Measurements from ENCODE around the gene TTBK2. TPM values are rescaled to one million over a fixed set of nuclear protein-coding genes. Genes with fewer than 3 reads are reported as not detected.
"Not testable (repeated sequence)": the region's sequence is repeated elsewhere in the genome, so short reads cannot be mapped to it uniquely, and the experiment has no call there.

TTBK2 gene
- 10 to 100 TPM; 14.0 to 21.9 TPM for total RNA-seq

DNA sequence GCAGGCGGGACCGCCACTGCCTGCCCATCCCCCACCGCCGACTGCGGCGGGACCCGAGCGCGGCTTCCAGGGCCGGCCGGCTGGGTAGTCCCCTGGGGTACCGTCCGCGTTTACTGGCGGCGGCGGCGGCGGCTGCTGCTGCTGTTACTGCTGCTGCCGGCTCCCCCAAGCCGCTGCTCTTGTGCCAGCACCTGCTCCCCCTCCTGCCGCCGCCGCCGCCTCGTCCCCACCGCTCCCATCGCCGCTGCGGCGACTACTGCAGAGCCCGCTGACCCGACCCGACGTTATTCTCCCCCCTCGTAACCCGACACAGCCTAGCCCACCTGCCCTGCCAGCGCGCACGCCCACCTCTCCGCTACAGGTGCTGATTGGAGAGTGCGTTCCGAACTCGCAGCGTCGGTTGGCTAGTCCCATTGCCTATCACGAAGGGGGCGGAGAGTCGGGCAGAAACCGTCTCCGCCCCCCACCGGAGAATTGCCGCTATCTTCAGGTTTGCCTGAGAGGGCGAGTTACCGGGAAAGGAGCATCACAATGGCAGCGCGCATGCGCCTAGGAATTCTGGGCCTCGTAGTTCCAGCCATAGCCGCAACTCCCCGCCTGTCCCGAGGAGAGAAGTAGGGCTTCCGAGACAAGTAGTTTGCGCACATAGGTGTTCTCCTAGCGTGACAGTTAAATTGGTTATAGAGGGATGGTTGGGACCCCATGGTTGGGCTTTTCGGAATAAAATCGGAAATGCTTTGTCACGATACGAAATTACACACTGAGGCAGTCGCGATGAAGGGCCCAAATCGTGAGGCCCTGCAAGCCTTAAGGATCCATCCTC, at the start of gene TTBK2:
Gene TTBK2 (minus strand): TSS at position 260 of the 823 bp plus-strand sequence. CDS start 42,161 bp downstream, outside the sequence.
- Mint-ChIP-seq H3K27ac (peak within 1 kb of the TSS; percentile 82 to 93), H3K4me3 (peak within 1 kb of the TSS; percentile 91), H3K4me1 (ENCODE audit: low read depth in 2 of 2) (peaks cover 22 to 28% of the 10 kb centered on the region in 2 donors), H3K9me3 (no peaks in the 10 kb centered on the region), H3K27me3 (no peaks in the 10 kb centered on the region), H3K36me3 (no peaks in the 10 kb centered on the region)
- ATAC-seq (peak; percentile 98), DNase-seq (ENCODE audit: low spot score) (peak; percentile 98)

DNA sequence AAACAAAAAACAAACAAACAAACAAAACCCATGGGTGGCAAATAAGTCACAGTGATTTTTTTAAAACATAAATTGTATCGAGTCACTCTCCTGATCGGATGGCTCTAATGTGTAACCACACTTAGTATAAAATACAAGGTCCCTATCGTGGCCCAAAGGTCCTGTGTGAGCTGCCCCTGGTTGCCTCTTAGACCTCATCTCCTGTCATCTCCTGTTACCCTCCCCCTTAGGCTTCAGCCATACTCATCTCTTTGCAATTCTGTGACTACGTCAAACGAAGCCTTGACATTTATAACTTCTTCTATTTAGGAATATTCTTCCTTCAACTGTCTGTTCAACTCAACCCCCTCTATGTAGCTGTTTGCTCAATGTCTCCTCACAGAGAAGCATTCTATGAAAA, 43.9 kb upstream of the TTBK2 start:
- H3K9me3 Mint-ChIP-seq, result no peaks in the 10 kb centered on the region
- H3K4me3 Mint-ChIP-seq, result no peak overlapping the region
- no peak for ATAC-seq
- no peak for DNase-seq (ENCODE audit: low spot score)
- H3K36me3 Mint-ChIP-seq, result peaks cover 42% of the 10 kb centered on the region
- H3K4me1 Mint-ChIP-seq (ENCODE audit: low read depth in 2 of 2), result no peaks in the 10 kb centered on the region
- H3K27me3 Mint-ChIP-seq, result no peaks in the 10 kb centered on the region
- no peak overlapping the region for H3K27ac Mint-ChIP-seq

DNA sequence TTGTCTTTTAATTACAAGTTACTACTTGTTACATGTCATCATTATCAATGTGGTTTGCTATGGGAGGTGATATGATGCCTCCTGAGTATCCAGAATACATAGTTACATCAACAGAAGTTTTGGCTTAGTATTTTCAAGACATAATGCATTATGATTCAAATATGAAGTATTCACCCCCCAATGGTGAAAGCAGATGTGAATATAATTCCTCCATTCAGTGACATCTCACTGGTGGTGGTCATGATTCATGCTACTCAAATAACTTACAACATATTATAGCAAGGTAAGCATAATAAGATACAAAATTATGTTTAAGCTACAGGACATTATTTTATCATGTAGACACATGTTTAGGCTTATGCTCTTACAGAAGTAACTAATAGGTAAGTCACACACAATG, 34.9 kb upstream of the TTBK2 start:
- ATAC-seq (no peak), DNase-seq (ENCODE audit: low spot score) (no peak)
- Mint-ChIP-seq H3K4me1 (ENCODE audit: low read depth in 2 of 2) (no peaks in the 10 kb centered on the region), H3K27ac (no peak overlapping the region), H3K9me3 (no peaks in the 10 kb centered on the region), H3K36me3 (peaks cover 30% of the 10 kb centered on the region), H3K27me3 (no peaks in the 10 kb centered on the region), H3K4me3 (no peak overlapping the region)

DNA sequence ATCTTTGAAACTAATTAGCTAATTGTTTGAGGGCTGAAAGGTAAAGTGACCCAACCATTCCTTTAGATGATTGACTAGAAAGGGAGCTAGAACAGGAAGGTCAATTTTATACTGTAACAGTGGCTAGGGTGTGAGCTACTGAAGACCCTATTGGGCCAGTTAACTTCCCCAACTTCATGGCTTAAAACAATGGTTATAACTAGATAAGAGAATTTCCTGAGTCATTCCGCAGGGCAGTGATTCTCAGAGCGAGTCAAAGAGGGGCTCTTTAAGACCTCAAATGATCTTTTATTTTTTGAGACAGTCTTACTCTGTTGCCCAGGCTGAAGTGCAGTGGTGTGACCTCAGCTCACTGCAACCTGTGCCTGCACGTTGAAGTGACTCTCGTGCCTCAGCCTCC, 33.7 kb upstream of the TTBK2 start:
- DNase-seq (ENCODE audit: low spot score), result no peak
- ATAC-seq, result no peak
- no peaks in the 10 kb centered on the region for H3K4me1 Mint-ChIP-seq (ENCODE audit: low read depth in 2 of 2)

DNA sequence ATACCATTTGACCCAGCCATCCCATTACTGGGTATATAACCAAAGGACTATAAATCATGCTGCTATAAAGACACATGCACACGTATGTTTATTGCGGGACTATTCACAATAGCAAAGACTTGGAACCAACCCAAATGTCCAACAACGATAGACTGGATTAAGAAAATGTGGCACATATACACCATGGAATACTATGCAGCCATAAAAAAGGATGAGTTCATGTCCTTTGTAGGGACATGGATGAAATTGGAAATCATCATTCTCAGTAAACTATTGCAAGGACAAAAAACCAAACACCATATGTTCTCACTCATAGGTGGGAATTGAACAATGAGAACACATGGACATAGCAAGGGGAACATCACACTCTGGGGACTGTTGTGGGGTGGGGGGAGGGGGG, 28.3 kb upstream of the TTBK2 start:
- ATAC-seq; H3K27ac Mint-ChIP-seq; H3K4me1 Mint-ChIP-seq (ENCODE audit: low read depth in 2 of 2); DNase-seq (ENCODE audit: low spot score); H3K9me3 Mint-ChIP-seq; H3K27me3 Mint-ChIP-seq; H3K4me3 Mint-ChIP-seq: not testable (repeated sequence)
- H3K36me3 Mint-ChIP-seq, result peaks cover 16% of the 10 kb centered on the region

More for the DNA sequence above, 33.7 kb upstream of the TTBK2 start:
- Mint-ChIP-seq H3K4me3 (no peak overlapping the region), H3K27me3 (no peaks in the 10 kb centered on the region), H3K27ac (peak overlapping the region in 1 of 2 donors; percentile 33), H3K36me3 (peaks cover 20% of the 10 kb centered on the region), H3K9me3 (no peaks in the 10 kb centered on the region)

DNA sequence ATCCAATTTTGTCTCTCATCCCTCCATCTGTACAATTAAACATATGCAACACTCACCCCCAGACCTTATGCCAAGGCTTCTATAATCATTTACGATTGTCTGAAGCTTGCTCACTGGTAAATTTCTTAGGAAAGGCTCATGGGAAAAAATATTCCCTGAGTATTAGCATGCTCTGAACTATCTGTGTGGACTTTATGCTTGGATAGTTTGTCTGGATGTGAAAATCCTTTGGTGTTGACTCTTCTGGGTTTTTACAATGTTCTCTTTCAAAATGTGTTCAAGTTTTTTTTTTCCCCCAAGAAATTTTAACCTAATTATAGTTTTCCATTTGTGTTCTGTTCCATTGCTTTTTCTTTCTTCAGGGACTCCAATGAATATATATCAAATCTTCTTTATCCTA, 19.9 kb upstream of the TTBK2 start:
- peaks cover 9% of the 10 kb centered on the region for H3K36me3 Mint-ChIP-seq
- H3K4me1 Mint-ChIP-seq (ENCODE audit: low read depth in 2 of 2), result no peaks in the 10 kb centered on the region
- H3K27me3 Mint-ChIP-seq, result no peaks in the 10 kb centered on the region
- ATAC-seq (no peak), DNase-seq (ENCODE audit: low spot score) (no peak)
- no peaks in the 10 kb centered on the region for H3K9me3 Mint-ChIP-seq
- no peak overlapping the region for H3K27ac Mint-ChIP-seq
- H3K4me3 Mint-ChIP-seq, result no peak overlapping the region

DNA sequence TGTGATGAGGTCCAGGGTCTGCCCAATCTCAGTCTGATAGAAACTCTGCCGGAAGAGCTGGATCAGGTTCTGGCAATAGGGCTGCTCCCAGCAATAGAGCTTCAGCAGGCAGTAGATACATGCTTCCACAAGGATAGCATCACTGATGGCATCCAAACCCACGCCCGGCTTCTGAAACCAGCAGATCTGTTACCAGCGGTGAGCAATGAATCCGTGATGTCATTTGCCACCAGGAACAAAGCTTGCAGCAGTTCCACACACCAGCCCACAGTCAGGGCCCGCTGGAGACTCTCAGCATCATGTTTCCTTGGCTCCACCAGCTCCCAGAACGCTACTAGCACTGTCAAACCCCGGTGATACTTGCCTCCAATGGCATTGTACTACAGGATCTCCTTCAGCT, 19.3 kb upstream of the TTBK2 start:
- no peaks in the 10 kb centered on the region for H3K9me3 Mint-ChIP-seq
- no peak for ATAC-seq
- peaks cover 5% of the 10 kb centered on the region for H3K36me3 Mint-ChIP-seq
- H3K4me3 Mint-ChIP-seq, result no peak overlapping the region
- DNase-seq (ENCODE audit: low spot score), result no peak
- no peak overlapping the region for H3K27ac Mint-ChIP-seq
- H3K4me1 Mint-ChIP-seq (ENCODE audit: low read depth in 2 of 2), result no peaks in the 10 kb centered on the region
- H3K27me3 Mint-ChIP-seq, result no peaks in the 10 kb centered on the region

DNA sequence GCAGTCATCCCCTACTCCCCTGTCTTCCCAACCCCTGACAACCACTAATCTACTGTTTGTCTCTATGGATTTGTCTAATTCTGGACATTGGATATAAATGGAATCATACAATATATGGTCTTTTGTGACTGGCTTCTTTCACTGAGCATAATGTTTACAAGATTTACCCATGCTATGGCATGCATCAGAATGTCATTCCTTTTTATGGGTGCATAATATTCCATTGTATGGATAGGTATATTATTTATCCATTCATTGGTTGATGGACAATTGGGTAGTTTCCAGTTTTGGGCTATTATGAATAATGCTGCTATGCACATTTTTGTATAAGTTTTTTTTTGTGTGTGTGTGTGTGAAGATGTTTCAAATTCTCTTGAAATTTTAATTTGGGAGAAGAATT, 16.6 kb upstream of the TTBK2 start:
- no peaks in the 10 kb centered on the region for H3K9me3 Mint-ChIP-seq
- H3K36me3 Mint-ChIP-seq, result no peaks in the 10 kb centered on the region
- no peaks in the 10 kb centered on the region for H3K27me3 Mint-ChIP-seq
- H3K27ac Mint-ChIP-seq, result no peak overlapping the region
- H3K4me1 Mint-ChIP-seq (ENCODE audit: low read depth in 2 of 2), result no peaks in the 10 kb centered on the region
- H3K4me3 Mint-ChIP-seq, result no peak overlapping the region
- ATAC-seq (no peak), DNase-seq (ENCODE audit: low spot score) (no peak)

DNA sequence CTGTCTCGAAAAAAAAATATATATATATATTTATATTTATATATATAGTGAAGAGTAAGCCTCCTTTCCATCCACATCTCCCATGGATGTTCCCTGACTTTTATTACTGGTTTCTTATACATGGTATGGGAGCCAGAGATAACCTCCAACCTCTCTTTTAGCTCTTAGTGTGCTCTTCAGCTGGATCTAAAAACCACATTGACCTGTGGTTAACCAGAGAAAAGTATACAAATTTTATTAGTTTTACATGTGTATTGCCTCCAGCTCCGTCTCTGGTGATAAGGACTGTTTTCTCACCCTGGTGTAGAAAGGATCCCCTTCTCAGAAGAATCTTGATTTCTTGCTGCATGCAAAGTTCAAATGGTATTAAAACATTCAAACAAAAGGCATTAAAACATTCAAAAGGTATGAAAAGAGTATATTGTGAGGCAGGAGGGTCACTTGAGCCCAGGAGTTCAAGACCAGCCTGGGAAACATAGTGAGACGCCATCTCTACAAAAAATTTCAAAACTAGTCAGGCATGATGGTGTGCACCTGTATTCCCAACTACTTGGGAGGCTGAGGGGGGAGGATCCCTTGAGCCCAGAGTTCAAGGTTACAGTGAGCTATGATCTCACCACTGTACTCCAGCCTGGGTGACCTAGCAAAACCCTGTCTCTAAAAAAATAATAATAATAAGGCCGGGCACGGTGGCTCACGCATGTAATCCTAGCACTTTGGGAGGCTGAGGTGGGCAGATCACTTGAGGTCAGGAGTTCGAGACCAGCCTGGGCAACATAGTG, 13.5 kb upstream of the TTBK2 start:
- H3K27me3 Mint-ChIP-seq, result no peaks in the 10 kb centered on the region
- no peaks in the 10 kb centered on the region for H3K9me3 Mint-ChIP-seq
- H3K4me3 Mint-ChIP-seq, result no peak overlapping the region
- H3K4me1 Mint-ChIP-seq (ENCODE audit: low read depth in 2 of 2), result no peaks in the 10 kb centered on the region
- ATAC-seq, result no peak
- no peak for DNase-seq (ENCODE audit: low spot score)
- no peaks in the 10 kb centered on the region for H3K36me3 Mint-ChIP-seq
- H3K27ac Mint-ChIP-seq, result no peak overlapping the region

DNA sequence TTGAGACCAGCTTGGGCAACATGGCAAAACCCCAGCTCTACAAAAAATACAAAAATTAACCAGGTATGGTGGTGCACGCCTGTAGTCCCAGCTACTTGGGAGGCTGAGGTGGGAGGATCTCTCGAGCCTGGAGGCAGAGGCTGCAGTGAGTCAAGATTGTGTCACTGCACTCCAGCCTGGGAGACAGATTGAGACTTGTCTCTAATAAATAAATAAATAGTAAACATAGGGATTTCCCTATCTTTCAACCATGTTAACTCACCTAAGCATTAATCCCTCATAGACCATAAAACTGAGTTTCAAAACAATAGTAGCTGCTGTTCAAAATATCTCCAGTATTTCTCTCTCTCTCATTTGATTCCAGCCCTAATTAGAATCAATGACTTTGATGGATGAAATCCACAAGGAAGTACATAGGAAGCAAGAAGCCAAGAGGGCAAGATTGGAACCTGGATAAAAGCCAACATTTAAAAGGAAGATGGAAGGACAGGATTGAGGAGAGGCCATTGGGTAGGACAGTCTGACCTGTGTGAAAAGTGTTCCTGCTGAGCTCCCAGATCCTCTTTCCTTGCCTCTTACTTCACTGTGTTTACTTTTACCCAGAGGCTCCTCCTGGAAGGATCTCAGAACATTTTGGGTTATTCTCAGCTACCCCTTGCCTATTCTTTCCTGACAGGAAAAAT, 12.4 kb upstream of the TTBK2 start:
- Mint-ChIP-seq H3K4me1 (ENCODE audit: low read depth in 2 of 2) (no peaks in the 10 kb centered on the region), H3K4me3 (no peak overlapping the region), H3K9me3 (no peaks in the 10 kb centered on the region), H3K27me3 (no peaks in the 10 kb centered on the region), H3K36me3 (no peaks in the 10 kb centered on the region), H3K27ac (no peak overlapping the region)
- no peak for DNase-seq (ENCODE audit: low spot score)
- no peak for ATAC-seq

DNA sequence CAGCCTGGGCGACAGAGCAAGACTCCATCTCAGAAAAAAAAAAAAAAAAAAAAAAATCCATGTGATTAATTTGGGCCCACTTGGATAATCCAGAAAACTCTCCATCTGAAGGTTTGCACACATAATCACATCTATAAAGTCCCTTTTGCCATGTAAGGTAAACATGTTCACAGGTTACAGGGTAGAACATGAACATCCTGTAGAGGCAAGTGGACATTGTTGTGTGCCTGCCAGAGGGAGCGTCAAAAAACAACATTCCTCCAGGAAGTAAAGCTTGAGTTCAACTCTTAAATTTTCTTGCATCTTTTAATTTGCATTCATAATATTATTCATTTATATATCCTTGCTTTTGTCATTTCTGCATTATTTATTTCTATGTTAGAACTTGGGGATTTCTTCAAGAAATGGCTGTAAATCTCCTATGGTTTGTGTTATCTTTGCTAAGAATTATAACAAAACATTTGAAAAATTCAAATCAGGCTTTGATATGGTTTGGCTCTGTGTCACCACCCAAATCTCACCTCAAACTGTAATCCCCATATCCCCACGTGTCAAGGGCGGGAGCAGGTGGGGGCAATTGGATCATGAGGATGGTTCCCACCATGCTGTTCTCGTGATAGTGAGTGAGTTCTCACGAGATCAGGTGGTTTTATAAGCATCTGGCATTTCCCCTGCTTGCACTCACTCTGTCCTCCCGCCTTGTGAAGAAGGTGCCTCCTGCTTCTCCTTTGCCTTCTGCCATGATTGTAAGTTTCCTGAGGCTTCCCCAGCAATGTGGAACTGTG, 11.3 kb upstream of the TTBK2 start:
- H3K4me3 Mint-ChIP-seq, result no peak overlapping the region
- H3K36me3 Mint-ChIP-seq, result no peaks in the 10 kb centered on the region
- no peaks in the 10 kb centered on the region for H3K27me3 Mint-ChIP-seq
- ATAC-seq, result no peak
- DNase-seq (ENCODE audit: low spot score), result no peak
- H3K9me3 Mint-ChIP-seq, result no peaks in the 10 kb centered on the region
- H3K27ac Mint-ChIP-seq, result no peak overlapping the region
- H3K4me1 Mint-ChIP-seq (ENCODE audit: low read depth in 2 of 2), result no peaks in the 10 kb centered on the region

DNA sequence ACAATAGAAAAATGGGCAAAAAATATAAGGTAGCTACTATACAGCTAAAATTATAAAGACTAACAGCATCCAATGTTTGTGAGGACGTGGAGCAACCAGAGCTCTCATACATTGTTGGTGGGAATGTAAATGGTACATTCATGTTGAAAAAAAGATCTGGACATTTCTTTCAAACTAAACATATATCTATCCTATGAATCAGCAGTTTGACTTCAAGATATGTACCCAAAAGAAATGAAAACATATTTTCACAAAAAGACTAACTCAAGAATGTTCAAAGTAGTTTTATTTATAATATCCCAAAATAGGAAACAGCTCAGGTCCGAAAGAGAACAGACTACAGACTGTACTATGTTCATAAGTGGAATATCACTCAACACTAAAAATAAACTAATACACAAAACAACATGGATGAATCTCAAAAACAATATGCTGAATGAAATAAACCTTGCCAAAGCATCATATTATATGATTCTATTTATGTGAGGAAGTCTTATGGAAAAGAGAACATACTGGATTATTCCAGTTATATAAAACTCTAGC, 8.8 kb upstream of the TTBK2 start:
- Mint-ChIP-seq H3K27me3 (no peaks in the 10 kb centered on the region), H3K36me3 (no peaks in the 10 kb centered on the region), H3K9me3 (no peaks in the 10 kb centered on the region), H3K4me1 (ENCODE audit: low read depth in 2 of 2) (no peaks in the 10 kb centered on the region), H3K4me3 (no peak overlapping the region), H3K27ac (no peak overlapping the region)
- no peak for ATAC-seq
- no peak for DNase-seq (ENCODE audit: low spot score)

DNA sequence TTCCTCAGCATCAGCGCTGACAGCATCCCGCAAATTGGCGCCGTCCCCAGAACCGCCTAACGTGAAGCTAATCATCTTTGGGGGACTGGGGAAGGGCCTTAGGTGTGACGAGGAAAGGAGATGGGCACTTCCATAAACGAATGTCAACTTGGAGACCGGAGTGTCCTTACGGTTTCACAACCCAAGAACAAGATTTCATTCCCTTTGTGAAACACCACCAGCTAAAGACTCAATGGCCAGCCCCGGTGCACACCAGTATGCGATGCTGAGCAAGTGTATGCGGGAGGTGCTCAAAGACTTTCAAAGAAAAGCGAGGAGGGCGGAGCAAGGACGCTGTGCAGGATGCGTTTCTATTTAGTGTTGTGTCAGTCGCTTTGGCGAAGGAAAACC, 759 bp upstream of the TTBK2 start:
- H3K4me1 Mint-ChIP-seq (ENCODE audit: low read depth in 2 of 2), result peaks cover 21 to 28% of the 10 kb centered on the region in 2 donors
- no peaks in the 10 kb centered on the region for H3K27me3 Mint-ChIP-seq
- peak overlapping the region; percentile 91 for H3K4me3 Mint-ChIP-seq
- peak overlapping the region; percentile 82 to 93 for H3K27ac Mint-ChIP-seq
- ATAC-seq (peak in 1 of 2 donors; percentile 43), DNase-seq (ENCODE audit: low spot score) (peak; percentile 64)
- no peaks in the 10 kb centered on the region for H3K36me3 Mint-ChIP-seq
- H3K9me3 Mint-ChIP-seq, result no peaks in the 10 kb centered on the region

Data from natural killer cell treated with Interleukin-12 subunit alpha and Interleukin-12 subunit beta and Interleukin-15 and Interleukin-18, amount 100 ng/mL, for 72 hours (primary cell).